ENCODE results near the gene DOCK6.

DNA sequence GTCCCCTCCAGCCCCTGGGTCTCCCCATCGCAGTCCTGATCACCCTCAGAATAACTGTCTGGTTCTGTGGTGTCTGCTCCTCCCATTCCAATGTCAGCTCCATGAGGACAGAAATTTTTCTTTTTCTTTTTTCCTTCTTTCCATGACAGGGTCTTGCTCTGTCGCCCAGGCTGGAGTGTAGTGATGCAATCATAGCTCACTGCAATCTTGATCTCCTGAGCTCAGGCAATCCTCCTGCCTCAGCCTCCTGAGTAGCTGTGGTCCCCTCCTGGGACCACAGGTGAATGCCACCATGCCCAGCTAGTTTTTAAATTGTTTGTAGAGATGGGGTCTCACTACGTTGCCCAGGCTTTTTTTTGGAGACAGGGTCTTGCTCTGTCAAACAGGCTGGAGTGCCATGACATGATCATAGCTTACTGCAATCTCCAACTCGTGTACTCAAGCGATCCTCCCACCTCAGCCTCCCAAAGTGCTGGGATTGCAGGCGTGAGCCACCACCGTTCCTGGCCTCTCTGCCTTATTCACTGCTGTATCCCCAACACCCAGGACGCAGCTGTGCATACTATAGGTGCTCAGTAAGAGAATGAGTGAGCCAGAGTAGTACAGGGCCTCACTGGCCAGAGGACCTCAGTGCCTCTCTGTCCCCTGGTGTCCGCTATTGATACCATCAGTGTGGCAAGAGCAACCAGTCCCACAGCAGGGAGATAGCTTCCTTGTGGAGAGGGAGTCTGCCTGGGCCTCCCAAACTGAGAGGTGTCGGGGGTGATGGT lies 5.2 kb upstream of the DOCK6 start:
- TF ChIP-seq, protein P1, sequence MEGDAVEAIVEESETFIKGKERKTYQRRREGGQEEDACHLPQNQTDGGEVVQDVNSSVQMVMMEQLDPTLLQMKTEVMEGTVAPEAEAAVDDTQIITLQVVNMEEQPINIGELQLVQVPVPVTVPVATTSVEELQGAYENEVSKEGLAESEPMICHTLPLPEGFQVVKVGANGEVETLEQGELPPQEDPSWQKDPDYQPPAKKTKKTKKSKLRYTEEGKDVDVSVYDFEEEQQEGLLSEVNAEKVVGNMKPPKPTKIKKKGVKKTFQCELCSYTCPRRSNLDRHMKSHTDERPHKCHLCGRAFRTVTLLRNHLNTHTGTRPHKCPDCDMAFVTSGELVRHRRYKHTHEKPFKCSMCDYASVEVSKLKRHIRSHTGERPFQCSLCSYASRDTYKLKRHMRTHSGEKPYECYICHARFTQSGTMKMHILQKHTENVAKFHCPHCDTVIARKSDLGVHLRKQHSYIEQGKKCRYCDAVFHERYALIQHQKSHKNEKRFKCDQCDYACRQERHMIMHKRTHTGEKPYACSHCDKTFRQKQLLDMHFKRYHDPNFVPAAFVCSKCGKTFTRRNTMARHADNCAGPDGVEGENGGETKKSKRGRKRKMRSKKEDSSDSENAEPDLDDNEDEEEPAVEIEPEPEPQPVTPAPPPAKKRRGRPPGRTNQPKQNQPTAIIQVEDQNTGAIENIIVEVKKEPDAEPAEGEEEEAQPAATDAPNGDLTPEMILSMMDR (IDR thresholded peaks at IDR 0.05): no peak
- TF ChIP-seq POLR2A (IDR thresholded peaks at IDR 0.05): no peak
